HG03095 (cell line): ENCODE measurements around the gene CAPRIN1.

ENCODE experiments used
- ATAC-seq: cut with Tn5 transposase; IDR thresholded peaks from one replicate; pipeline ENCODE4 v1.9.1; 2021; ENCODE audit warnings: moderate library complexity; ENCODE audit not compliant: unreplicated experiment

CAPRIN1 gene, protein sequence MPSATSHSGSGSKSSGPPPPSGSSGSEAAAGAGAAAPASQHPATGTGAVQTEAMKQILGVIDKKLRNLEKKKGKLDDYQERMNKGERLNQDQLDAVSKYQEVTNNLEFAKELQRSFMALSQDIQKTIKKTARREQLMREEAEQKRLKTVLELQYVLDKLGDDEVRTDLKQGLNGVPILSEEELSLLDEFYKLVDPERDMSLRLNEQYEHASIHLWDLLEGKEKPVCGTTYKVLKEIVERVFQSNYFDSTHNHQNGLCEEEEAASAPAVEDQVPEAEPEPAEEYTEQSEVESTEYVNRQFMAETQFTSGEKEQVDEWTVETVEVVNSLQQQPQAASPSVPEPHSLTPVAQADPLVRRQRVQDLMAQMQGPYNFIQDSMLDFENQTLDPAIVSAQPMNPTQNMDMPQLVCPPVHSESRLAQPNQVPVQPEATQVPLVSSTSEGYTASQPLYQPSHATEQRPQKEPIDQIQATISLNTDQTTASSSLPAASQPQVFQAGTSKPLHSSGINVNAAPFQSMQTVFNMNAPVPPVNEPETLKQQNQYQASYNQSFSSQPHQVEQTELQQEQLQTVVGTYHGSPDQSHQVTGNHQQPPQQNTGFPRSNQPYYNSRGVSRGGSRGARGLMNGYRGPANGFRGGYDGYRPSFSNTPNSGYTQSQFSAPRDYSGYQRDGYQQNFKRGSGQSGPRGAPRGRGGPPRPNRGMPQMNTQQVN

DNA sequence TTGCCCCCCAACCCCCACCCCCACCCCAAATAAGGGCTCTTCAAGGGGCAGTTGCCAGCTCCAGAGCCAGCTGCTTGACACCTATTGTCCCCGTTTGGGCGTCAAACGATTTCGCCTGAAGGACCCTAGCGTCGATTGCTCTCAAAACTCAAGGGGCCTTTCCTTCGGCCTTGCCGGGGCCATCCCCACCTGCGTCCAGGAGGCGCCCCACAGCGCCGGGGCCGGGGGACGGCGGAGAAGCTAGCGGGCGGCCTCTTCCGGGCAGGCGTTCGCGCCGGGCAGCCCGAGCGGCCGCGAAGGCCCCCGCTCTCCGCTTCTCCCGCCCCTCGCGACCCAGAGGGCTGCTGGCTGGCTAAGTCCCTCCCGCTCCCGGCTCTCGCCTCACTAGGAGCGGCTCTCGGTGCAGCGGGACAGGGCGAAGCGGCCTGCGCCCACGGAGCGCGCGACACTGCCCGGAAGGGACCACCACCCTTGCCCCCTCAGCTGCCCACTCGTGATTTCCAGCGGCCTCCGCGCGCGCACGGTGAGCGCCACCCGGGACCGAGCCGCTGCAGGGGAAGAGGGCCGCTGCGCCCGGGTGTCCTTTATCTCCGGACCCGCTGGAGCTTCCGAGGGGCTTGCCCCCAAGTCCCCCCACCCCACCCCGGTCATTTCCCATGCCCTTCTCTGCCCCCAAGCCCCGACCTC lies at the start of gene CAPRIN1:
CAPRIN1 (plus strand) TSS at position 383 of the 687 bp plus-strand sequence. CDS start 690 bp downstream, outside the sequence.
- ATAC-seq, result peak; percentile 52

DNA sequence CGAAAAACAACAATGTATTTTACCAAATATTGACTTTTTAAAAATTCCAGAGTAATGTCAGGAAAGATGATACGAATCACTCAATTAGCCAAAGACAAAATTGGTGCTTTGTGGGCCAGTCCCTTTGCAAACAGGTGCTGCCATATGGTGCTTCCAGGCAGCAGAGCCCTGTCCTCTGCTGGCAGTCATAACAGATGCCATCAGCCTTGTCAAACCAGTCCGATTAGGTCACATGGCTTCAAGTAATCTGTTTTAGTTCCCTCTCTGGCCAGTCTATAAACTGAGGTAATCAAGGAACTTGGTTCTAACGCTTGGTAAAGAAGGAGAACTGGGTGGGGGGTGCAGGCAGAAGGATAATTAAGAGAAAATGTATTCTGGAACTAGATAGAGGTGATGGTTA lies 49.1 kb upstream of the CAPRIN1 start:
- no peak for ATAC-seq

DNA sequence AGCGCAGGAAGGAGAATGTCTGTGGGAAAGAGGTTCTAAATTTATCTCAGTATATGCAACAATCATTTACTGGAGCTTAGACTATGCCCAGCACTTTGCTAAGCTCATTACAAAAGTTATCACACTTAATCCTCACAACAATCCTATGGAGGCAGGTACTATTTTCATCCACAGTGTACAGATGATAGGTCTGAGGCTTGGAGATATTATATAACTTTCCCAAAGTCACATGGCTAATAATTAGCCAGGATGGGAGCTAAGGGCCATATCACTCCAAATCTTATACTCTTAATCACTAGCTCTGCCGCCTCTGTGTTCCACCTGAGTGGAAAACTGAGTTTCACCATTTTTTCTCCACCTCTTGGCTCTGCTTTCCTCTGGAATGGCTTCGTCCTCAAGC lies 47.3 kb upstream of the CAPRIN1 start:
- ATAC-seq, result no peak

DNA sequence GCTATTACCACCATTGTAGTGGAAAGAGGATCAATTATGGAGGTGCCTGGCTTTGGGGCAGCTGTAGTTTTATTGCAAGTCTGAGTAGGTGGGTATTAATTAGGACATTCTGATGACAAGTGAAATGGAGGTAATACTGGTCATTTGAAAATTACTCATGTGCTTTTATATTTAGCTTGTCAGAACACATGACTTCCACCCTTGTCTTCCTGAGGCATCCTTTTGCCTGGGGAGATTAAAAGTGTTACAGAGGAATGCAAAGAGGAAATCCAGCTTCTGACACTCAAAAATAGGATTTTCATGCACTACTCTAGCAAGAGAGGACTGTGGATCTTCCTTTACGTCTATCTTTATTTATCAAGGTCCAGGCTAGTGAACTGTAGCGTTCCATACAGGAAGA lies 44.7 kb upstream of the CAPRIN1 start:
- no peak for ATAC-seq

DNA sequence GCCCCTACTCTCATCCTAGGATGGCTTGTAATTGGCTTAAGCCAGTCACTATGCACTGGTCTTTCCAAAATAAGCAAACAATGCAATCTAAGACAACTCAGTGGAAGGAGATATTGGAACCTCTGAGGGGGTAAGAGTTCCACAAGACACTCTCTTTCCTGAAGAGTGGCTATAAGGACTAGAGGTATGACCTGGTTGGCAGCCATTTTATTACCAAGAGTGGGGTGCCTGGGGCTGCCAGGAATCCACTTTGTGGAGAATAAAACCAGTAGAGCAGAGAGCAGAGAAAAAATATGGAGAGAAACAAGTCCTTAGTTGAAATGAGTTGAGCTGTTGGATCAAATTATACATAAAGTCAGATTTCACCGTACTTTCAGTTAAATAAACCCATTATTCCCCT lies 38.8 kb upstream of the CAPRIN1 start:
- ATAC-seq, result no peak

DNA sequence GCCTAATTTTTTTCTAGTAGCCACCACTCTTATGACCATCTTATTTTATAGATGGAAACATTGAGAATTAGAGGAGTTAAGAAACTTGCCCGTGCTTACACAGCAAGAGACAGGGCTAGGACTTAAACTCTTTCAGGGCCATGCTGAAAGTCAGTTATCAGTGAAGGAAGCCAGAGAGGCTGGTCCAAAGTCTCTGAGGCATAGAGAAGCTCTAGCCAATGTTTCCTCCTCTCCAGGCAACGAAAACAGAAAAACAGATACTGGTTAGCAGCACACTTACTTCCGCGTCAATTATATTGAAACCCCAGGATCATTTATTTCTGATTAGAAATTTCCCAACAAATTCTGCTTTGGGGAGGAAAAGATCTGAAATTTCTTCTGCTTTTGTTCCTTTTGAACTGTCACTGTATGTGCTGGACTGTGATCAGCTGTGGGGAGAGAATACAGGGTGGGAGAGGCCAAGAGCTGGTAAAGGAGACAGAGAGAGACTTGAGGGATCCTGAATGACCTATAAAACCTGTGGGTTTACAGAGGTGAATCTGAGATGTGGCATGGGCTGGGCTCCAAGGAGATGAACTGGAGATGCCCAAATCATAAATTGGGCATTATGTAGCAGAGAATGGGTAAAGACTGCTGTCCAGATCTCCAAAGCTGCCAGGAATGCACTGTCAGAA lies 37.5 kb upstream of the CAPRIN1 start:
- no peak for ATAC-seq

DNA sequence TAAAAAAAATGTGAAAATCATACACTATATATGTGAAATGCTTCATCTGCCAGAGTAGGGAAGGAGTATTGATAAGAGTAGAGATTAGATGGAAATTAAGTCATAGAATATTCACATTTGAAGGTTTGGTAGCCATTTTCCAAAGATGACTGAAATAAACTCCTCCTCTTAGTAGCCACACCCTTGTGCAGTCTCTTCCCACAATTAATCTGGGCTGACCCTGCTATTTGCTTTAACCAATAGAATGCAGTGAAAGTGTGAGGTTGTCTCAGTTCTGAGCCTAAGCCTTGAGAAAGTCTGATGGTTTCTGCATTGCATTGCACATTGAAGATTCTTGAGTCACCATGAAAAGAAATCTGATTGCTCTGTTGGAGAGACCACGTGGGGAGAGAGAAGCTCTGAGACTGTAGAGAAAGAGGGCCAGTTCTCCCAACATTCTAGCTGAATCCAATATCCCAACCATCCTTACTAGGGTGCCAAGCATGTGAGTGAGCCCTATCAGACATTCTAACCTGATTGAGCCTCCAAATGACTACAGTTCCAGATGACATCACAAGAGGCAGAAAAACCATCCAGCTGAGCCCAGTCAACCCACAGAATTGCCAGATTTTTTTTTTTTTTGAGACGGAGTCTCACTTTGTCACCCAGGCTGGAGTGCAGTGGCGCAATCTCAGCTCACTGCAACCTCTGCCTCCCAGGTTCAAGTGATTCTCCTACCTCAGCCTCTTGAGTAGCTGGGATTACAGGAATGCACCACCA lies 29.4 kb upstream of the CAPRIN1 start:
- no peak for ATAC-seq

DNA sequence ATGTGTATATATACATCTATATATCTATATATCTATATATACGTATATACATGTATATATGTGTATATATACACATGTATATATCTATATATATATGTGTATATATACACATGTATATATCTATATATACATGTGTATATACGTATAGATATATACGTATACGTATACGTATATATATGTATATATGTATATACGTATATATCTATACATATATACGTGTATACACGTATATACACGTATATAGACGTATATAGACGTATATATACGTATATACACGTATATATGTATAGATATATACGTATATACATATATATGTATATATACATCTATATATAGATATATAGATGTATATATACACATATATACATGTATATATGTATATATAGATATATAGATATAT lies 25.1 kb upstream of the CAPRIN1 start:
- ATAC-seq, result no peak

DNA sequence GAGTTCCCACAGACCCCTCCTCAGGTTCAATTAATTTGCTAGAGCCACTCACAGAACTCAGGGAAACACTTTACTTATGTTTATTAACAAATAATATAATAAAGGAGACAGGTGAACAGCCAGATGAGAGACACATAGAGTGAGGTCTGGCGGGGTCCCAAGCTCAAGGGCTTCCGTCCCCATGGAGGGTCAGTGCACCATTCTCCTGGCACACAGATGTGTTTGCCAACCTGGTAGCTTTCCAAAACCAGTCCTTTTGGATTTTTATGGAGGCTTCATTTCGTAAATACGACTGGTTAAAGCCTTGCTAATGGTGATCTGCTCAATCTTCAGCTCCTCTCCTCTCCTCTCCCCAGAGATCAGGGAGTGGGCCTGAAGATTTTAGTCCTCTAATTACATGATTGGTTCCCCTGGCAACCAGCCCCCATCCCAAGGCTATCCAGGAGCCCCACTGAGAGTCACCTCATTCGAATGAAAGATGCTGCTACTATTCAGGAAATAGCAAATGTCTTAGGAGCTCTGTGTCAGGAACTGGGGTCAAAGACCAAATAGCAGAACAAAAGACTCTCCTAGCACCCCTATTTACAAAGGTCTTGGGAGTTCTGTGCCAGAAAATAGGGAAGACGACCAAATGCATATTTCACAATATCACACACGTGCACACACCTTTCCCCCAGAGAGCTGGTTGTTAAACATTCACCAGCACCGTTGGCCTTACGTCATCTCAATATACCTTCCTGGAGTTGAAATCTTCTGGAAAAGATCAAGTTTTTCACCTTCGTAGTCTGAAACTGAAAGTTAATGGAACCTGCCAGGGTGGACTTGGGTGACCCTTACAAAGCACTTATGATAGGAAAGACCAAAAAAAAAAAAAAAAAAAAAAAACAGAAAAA lies 23.8 kb upstream of the CAPRIN1 start:
- no peak for ATAC-seq

DNA sequence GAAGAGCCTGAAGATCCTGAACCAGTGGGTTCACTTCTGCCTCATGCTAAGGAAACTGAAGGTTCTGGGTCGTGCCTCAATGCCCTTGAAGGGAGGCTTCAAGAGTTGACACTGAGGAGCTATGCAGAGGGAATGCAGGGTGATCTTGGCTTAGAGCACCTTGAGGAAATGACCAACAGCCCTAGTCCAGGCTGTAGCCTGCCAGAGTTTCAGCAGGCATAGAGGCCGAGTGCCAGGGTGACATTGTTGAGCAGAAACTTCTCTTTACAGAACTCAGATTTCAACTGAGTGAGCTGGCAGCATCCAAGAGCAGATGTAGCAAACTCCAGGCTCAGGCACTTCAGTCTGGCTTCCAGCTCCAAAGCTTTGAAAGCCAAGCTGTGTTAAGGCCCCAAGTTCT lies 23.1 kb upstream of the CAPRIN1 start:
- ATAC-seq, result no peak

DNA sequence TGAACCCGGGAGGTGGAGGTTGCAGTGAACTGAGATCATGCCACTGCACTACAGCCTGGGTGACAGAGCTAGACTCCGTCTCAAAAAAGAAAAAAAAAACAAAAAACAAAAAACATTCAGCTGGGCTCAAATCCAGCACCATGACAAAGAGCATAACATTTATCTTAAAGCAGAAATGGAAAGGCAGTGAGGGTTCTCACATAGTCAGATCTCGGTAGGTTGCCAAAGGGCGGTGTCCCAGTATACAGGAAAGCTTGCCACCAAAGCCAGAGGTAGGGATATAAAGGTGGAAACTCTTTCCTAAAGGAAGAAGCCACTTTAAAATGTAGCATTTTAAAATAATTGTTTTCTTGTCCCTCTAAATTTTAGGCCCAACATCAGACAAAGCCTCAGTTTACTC lies 22.4 kb upstream of the CAPRIN1 start:
- ATAC-seq, result no peak

DNA sequence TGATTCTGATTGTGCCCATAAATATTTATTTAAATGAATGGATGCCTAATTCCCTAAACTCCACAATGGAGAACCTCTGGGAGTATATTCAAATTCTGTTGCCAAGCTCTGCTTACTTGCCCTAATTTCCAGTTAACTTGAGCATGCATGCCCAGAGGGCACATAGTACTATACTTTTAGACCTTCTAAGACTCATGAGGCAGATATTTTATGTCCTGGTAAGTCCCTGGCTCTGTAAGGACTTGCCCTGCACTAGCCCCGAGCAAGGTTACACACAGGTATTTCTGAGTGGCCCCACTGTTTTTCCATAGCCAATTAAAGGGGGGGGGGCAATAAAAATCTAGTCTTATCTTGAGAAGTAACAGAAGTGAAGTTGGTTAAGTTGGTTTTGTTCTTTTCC lies 21.1 kb upstream of the CAPRIN1 start:
- no peak for ATAC-seq

DNA sequence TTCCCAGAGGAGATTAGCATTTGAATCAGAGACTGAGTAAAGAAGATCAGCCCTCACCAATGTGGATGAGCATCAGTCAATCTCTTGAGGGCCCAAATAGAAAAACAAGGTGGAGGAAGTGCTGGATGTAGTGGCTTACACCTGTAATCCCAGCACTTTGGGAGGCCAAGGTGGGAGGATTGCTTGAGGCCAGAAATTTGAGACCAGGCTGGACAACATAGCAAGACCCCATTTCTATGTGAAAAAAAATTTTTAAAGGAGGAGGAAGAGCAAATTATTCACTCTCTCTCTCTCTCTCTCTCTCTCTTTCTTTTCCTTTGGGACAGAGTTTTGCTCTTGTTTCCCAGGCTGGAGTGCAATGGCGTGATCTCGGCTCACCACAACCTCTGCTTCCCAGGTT lies 18.1 kb upstream of the CAPRIN1 start:
- no peak for ATAC-seq

DNA sequence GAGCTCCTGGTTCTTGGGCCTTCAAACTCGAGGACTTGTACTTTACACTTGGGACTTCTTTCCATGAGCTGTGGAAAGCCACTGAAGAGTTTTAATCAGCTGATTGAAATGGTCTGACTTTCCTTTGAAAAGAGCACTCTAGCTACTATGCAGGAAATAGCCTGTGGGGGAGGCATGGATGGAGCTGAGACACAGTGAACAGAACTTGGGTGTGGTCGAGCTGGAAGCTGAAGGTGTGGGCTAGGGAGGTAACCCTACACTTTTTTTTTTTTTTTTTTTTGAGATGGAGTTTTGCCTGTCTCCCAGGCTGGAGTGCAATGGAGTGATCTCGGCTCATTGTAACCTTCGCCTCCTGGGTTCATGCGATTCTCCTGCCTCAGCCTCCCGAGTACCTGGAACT lies 17.5 kb upstream of the CAPRIN1 start:
- ATAC-seq, result no peak

DNA sequence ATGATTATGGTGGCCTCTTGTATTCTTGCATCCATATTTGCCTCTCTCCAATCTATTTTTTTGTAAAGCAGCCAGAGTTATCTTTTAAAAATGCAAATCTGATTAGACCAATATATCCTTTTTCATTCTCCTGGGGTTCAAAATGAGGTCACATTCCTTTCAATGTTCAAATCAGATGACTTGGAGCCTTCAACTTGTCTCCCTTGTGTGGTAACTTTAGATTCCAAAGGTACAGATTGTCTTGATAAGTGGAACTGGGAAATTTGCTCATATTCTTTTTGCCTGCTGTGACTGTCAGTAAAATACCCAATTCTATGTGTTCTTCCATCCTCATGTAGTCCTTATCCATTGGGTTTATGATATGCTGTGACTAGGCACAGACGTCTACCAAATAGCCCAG lies 15.1 kb upstream of the CAPRIN1 start:
- ATAC-seq, result no peak

DNA sequence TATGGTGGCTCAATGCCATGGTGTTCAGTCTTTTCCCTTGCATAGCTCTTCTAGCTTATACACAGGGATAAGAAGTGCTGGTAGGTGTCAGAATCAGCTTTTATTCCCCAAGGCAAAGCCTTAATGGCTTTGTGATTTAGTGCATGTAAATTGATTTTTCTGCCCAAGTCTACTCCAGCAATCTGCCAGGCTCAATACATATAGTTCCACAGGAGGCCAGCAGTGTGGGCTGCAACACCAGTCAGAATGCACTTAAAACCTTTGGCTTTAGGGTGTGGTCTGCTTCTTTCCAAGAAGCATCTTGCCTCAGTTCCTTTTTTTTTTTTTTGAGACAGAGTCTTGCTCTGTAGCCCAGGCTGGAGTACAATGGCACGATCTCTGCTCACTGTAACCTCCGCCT lies 14.5 kb upstream of the CAPRIN1 start:
- ATAC-seq, result no peak

DNA sequence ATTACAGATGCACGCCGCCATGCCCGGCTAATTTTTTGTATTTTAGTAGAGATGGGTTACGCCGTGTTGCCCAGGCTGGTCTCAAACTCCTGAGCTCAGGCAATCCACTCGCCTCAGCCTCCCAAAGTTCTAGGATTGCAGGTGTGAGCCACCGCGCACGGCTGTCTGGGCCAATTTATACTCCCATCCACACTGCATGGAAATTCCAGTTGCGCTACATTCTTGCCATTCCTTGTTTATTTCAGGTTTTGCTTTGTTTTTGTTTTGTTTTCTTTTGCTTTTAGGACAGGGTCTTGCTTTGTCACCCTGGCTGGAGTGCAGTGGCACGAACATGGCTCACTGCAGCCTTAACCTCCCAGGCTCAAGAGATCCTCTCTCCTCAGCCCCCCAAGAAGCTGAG lies 11.0 kb upstream of the CAPRIN1 start:
- no peak for ATAC-seq

DNA sequence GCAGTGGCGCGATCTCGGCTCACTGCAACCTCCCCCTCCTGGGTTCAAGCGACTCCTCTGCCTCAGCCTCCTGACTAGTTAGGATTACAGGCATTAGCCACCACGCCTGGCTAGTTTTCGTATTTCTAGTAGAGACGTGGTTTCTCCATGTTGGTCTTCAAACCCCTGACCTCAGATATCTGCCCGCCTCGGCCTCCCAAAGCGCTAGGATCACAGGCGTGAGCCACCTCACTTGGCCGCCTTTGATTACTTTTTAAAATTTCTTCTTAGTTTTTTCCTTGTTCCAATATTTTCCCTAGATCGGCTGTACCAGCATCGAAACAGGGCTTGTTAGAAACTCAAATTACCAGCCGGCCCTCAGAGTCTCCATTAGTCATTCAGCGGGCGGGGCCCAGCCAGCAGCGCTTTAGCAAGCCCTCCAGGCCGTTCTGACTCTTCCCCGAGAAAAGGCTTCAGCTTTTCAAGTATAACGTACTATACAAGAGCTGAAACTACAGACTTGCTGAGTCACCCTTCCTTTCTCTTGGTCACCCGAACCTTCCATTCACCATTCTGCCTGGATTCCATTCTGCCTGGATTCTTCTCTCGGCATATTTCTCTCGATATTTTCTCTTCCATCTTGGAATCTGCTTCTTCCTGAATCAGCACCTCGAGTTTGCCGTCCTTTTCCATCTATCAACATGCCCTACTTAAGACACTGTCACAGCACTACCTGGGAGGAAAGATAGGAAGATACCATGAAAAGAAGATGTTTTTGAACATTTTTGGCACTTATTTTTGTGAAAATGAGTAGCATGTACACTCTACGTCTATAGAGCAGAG lies 6.7 kb upstream of the CAPRIN1 start:
- no peak for ATAC-seq

DNA sequence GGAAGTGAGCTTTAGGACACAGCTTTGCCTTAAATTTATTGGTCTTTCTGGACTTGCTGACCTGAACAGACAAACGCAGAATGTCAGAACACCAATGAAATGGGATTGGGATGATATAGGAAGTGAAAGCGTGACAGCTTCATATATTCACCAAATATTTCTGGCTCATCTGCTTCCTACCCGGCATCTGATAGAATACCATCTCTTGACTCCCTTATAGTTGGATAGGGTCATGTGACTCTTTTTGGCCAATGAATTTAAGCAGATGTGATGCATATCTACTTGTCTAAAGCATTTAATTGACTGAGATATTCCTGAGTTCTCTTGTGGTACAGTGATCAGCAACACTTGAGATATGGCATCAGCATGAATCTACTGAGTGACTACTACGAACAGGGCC lies 2.5 kb upstream of the CAPRIN1 start:
- no peak for ATAC-seq
